HG03095 (cell line): Measurements from ENCODE around the gene ERGIC1.
"Not testable (repeated sequence)": the region's sequence is repeated elsewhere in the genome, so short reads cannot be mapped to it uniquely, and the experiment has no call there.

Experiments used
- ATAC-seq: cut with Tn5 transposase; IDR thresholded peaks from one replicate; pipeline ENCODE4 v1.9.1; 2021; ENCODE audit warnings: moderate library complexity; ENCODE audit not compliant: unreplicated experiment

ERGIC1 gene

GRCh38 chr5:172862165-172862801 lies 28.2 kb downstream of the ERGIC1 start:
- no peak for ATAC-seq

GRCh38 chr5:172864171-172864570 lies 30.1 kb downstream of the ERGIC1 start:
- not testable (repeated sequence) for ATAC-seq

- ATAC-seq = no peak
Measured at GRCh38 chr5:172864747-172865146, 30.7 kb downstream of the ERGIC1 start.

GRCh38 chr5:172866378-172866777 lies 32.3 kb downstream of the ERGIC1 start:
- ATAC-seq = no peak

- no peak for ATAC-seq
Measured at GRCh38 chr5:172866802-172867748, 33.0 kb downstream of the ERGIC1 start.

GRCh38 chr5:172867761-172868435 lies 33.8 kb downstream of the ERGIC1 start:
- ATAC-seq = no peak

GRCh38 chr5:172868436-172868923 lies 34.4 kb downstream of the ERGIC1 start:
- ATAC-seq = no peak

- no peak for ATAC-seq
Measured at GRCh38 chr5:172868924-172869591, 35.0 kb downstream of the ERGIC1 start.

GRCh38 chr5:172869691-172870090 lies 35.6 kb downstream of the ERGIC1 start:
- no peak for ATAC-seq

- no peak for ATAC-seq
Measured at GRCh38 chr5:172870291-172870714, 36.3 kb downstream of the ERGIC1 start.

- no peak for ATAC-seq
Measured at GRCh38 chr5:172870715-172871461, 36.8 kb downstream of the ERGIC1 start.

GRCh38 chr5:172871536-172871935 lies 37.5 kb downstream of the ERGIC1 start:
- no peak for ATAC-seq

GRCh38 chr5:172871982-172872381 lies 37.9 kb downstream of the ERGIC1 start:
- no peak for ATAC-seq

GRCh38 chr5:172872997-172873491 lies 39.0 kb downstream of the ERGIC1 start:
- no peak for ATAC-seq

GRCh38 chr5:172873513-172873912 lies 39.5 kb downstream of the ERGIC1 start:
- no peak for ATAC-seq

- ATAC-seq = no peak
Measured at GRCh38 chr5:172874647-172875504, 40.8 kb downstream of the ERGIC1 start.

GRCh38 chr5:172875505-172876279 lies 41.6 kb downstream of the ERGIC1 start:
- no peak for ATAC-seq

GRCh38 chr5:172876578-172876977 lies 42.5 kb downstream of the ERGIC1 start:
- ATAC-seq = no peak
